Activated naive CD8-positive, alpha-beta T cell (primary cell): ENCODE results near the gene MED29.
A peak's percentile ranks its signal among the peaks of the same experiment; 100 is the strongest.

ENCODE experiments used
- H3K27ac Mint-ChIP-seq: one replicate; pipeline ENCODE4 v1.8.0; 2021; ENCODE audit warnings: mixed read lengths
- H3K27me3 Mint-ChIP-seq: one replicate; pipeline ENCODE4 v1.8.0; 2021; ENCODE audit warnings: mixed read lengths
- H3K36me3 Mint-ChIP-seq: one replicate; pipeline ENCODE4 v1.8.0; 2021; ENCODE audit warnings: mixed read lengths
- H3K4me1 Mint-ChIP-seq: one replicate; pipeline ENCODE4 v1.8.0; 2021; ENCODE audit warnings: low read depth, mixed read lengths
- H3K4me3 Mint-ChIP-seq: one replicate; pipeline ENCODE4 v1.8.0; 2021; ENCODE audit warnings: mild to moderate bottlenecking, mixed read lengths
- H3K9me3 Mint-ChIP-seq: one replicate; pipeline ENCODE4 v1.8.0; 2021; ENCODE audit warnings: low read depth, mixed read lengths

The MED29 gene

GRCh38 chr19:39381910-39382611, 9.1 kb upstream of the MED29 start:
- Mint-ChIP-seq H3K4me1 (peaks cover 4% of the 10 kb centered on the region), H3K4me3 (no peak overlapping the region), H3K36me3 (peaks cover 4% of the 10 kb centered on the region), H3K9me3 (no peaks in the 10 kb centered on the region), H3K27ac (no peak overlapping the region), H3K27me3 (no peaks in the 10 kb centered on the region)

GRCh38 chr19:39382991-39383828, 8.0 kb upstream of the MED29 start:
- no peaks in the 10 kb centered on the region for H3K9me3 Mint-ChIP-seq

GRCh38 chr19:39384839-39385568, 6.2 kb upstream of the MED29 start:
- Mint-ChIP-seq H3K27ac (no peak overlapping the region), H3K36me3 (peaks cover 8% of the 10 kb centered on the region), H3K9me3 (no peaks in the 10 kb centered on the region), H3K4me1 (peaks cover 12% of the 10 kb centered on the region), H3K27me3 (no peaks in the 10 kb centered on the region), H3K4me3 (no peak overlapping the region)

More at GRCh38 chr19:39382991-39383828, 8.0 kb upstream of the MED29 start:
- H3K27ac Mint-ChIP-seq, result no peak overlapping the region
- no peaks in the 10 kb centered on the region for H3K27me3 Mint-ChIP-seq
- H3K4me1 Mint-ChIP-seq, result peaks cover 4% of the 10 kb centered on the region
- H3K36me3 Mint-ChIP-seq, result peaks cover 4% of the 10 kb centered on the region
- H3K4me3 Mint-ChIP-seq, result no peak overlapping the region

GRCh38 chr19:39385629-39386411, 5.4 kb upstream of the MED29 start:
- Mint-ChIP-seq H3K4me3 (no peak overlapping the region), H3K4me1 (peaks cover 17% of the 10 kb centered on the region), H3K9me3 (no peaks in the 10 kb centered on the region), H3K27ac (peak overlapping the region; percentile 42), H3K36me3 (peaks cover 6% of the 10 kb centered on the region), H3K27me3 (no peaks in the 10 kb centered on the region)

- H3K9me3 Mint-ChIP-seq, result no peaks in the 10 kb centered on the region
- peaks cover 24% of the 10 kb centered on the region for H3K4me1 Mint-ChIP-seq
- no peaks in the 10 kb centered on the region for H3K27me3 Mint-ChIP-seq
- H3K36me3 Mint-ChIP-seq, result peaks cover 4% of the 10 kb centered on the region
- no peak overlapping the region for H3K27ac Mint-ChIP-seq
- no peak overlapping the region for H3K4me3 Mint-ChIP-seq
Measured at GRCh38 chr19:39386557-39386956, 4.6 kb upstream of the MED29 start.

- H3K4me1 Mint-ChIP-seq, result peaks cover 33% of the 10 kb centered on the region
- H3K27ac Mint-ChIP-seq, result peak overlapping the region; percentile 87
- H3K36me3 Mint-ChIP-seq, result peaks cover 4% of the 10 kb centered on the region
- no peaks in the 10 kb centered on the region for H3K27me3 Mint-ChIP-seq
- no peak overlapping the region for H3K4me3 Mint-ChIP-seq
- H3K9me3 Mint-ChIP-seq, result no peaks in the 10 kb centered on the region
Measured at GRCh38 chr19:39388657-39389056, 2.5 kb upstream of the MED29 start.

- peaks cover 33% of the 10 kb centered on the region for H3K4me1 Mint-ChIP-seq
- peaks cover 4% of the 10 kb centered on the region for H3K36me3 Mint-ChIP-seq
- no peaks in the 10 kb centered on the region for H3K9me3 Mint-ChIP-seq
- no peaks in the 10 kb centered on the region for H3K27me3 Mint-ChIP-seq
- peak overlapping the region; percentile 87 for H3K27ac Mint-ChIP-seq
- H3K4me3 Mint-ChIP-seq, result peak overlapping the region; percentile 93
Measured at GRCh38 chr19:39389631-39390414, 1.4 kb upstream of the MED29 start.

- Mint-ChIP-seq H3K4me1 (peaks cover 37% of the 10 kb centered on the region), H3K4me3 (peak overlapping the region; percentile 93), H3K27ac (peak overlapping the region; percentile 87), H3K9me3 (no peaks in the 10 kb centered on the region), H3K36me3 (peaks cover 4% of the 10 kb centered on the region), H3K27me3 (no peaks in the 10 kb centered on the region)
Measured at GRCh38 chr19:39390451-39390750, 777 bp upstream of the MED29 start.

GRCh38 chr19:39397360-39398296, 6.5 kb downstream of the MED29 start:
- H3K27me3 Mint-ChIP-seq, result no peaks in the 10 kb centered on the region
- peak overlapping the region; percentile 77 for H3K4me3 Mint-ChIP-seq
- peak overlapping the region; percentile 93 for H3K27ac Mint-ChIP-seq
- peaks cover 58% of the 10 kb centered on the region for H3K4me1 Mint-ChIP-seq
- H3K9me3 Mint-ChIP-seq, result no peaks in the 10 kb centered on the region
- H3K36me3 Mint-ChIP-seq, result no peaks in the 10 kb centered on the region

- Mint-ChIP-seq H3K9me3 (no peaks in the 10 kb centered on the region), H3K27ac (peak overlapping the region; percentile 93), H3K27me3 (no peaks in the 10 kb centered on the region), H3K36me3 (no peaks in the 10 kb centered on the region), H3K4me3 (peak overlapping the region; percentile 77), H3K4me1 (peaks cover 55% of the 10 kb centered on the region)
Measured at GRCh38 chr19:39398297-39398864, 7.2 kb downstream of the MED29 start.

- H3K27ac Mint-ChIP-seq, result peak overlapping the region; percentile 67
- H3K4me3 Mint-ChIP-seq, result peak overlapping the region; percentile 24
- H3K27me3 Mint-ChIP-seq, result no peaks in the 10 kb centered on the region
- no peaks in the 10 kb centered on the region for H3K36me3 Mint-ChIP-seq
- peaks cover 60% of the 10 kb centered on the region for H3K4me1 Mint-ChIP-seq
- no peaks in the 10 kb centered on the region for H3K9me3 Mint-ChIP-seq
Measured at GRCh38 chr19:39399668-39400050, 8.5 kb downstream of the MED29 start.

- Mint-ChIP-seq H3K27ac (peak overlapping the region; percentile 67), H3K27me3 (no peaks in the 10 kb centered on the region), H3K4me3 (peak overlapping the region; percentile 24), H3K36me3 (no peaks in the 10 kb centered on the region), H3K4me1 (peaks cover 63% of the 10 kb centered on the region), H3K9me3 (no peaks in the 10 kb centered on the region)
Measured at GRCh38 chr19:39400061-39400460, 8.9 kb downstream of the MED29 start.

- Mint-ChIP-seq H3K27ac (peak overlapping the region; percentile 97), H3K9me3 (no peaks in the 10 kb centered on the region), H3K4me1 (peaks cover 69% of the 10 kb centered on the region), H3K36me3 (no peaks in the 10 kb centered on the region), H3K27me3 (no peaks in the 10 kb centered on the region), H3K4me3 (peak overlapping the region; percentile 78)
Measured at GRCh38 chr19:39401070-39401548, 9.9 kb downstream of the MED29 start.
